Astrocyte of the cerebellum (primary cell): Measurements from ENCODE around the gene IRF2.

Experiments
- DNase-seq: peaks from one replicate; pipeline ENCODE4 v3.0.0-alpha.2; 2011; ENCODE audit warnings: low read depth
- H3K4me3 ChIP-seq: 2 replicates; pipeline ENCODE4 v1.5.1; 2011; ENCODE audit warnings: mild to moderate bottlenecking, low read depth, low read length, moderate library complexity
- in situ Hi-C: cut with HindIII; loops from 2 replicates; pipeline ENCODE4 v1.10.0; 2017; ENCODE audit warnings: low sequenced_read_pairs
- TF ChIP-seq, protein P1 (sequence below): IDR thresholded peaks from 2 replicates; pipeline ENCODE4 v1.5.1; 2012; ENCODE audit warnings: low read length, low read depth, moderate library complexity, mild to moderate bottlenecking; ENCODE audit errors: missing control alignments

IRF2 gene

DNA sequence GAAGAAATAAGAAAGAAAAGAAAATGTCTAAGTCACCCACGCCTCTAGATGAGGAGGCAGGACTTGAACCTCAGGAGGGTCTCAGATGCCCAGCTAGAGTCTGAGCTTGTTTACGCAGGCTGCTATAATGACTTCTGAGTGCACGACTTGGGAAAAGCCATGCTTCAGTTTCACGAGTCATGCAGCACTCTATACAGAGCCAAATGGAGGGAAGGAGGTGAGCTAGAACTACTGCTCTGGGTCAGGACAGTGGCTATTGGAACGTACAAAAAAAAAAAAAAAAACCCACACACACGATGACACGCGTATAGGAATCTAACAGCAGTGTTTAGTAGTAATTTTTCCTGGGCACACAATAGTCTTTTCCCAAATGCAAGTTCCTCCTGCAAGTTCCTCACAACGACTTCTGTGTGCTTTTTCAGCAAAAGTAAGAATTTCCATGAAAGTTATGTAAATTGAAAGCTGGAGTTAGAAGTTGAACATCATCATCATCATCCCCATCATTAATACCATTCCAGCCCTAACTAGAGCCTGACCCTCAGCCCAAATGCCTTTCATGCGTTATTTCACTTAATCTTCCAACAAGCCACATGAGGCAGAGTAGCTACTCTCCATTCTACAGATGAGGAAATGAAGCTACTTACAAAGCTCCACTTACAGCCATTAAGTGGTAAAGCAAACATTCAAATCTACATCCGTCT is 36.6 kb downstream of the IRF2 start:
- TF ChIP-seq, protein P1, sequence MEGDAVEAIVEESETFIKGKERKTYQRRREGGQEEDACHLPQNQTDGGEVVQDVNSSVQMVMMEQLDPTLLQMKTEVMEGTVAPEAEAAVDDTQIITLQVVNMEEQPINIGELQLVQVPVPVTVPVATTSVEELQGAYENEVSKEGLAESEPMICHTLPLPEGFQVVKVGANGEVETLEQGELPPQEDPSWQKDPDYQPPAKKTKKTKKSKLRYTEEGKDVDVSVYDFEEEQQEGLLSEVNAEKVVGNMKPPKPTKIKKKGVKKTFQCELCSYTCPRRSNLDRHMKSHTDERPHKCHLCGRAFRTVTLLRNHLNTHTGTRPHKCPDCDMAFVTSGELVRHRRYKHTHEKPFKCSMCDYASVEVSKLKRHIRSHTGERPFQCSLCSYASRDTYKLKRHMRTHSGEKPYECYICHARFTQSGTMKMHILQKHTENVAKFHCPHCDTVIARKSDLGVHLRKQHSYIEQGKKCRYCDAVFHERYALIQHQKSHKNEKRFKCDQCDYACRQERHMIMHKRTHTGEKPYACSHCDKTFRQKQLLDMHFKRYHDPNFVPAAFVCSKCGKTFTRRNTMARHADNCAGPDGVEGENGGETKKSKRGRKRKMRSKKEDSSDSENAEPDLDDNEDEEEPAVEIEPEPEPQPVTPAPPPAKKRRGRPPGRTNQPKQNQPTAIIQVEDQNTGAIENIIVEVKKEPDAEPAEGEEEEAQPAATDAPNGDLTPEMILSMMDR = no peak
- H3K4me3 ChIP-seq = no peak overlapping the region
- DNase-seq = no peak
- in situ Hi-C loops = no loop called here

DNA sequence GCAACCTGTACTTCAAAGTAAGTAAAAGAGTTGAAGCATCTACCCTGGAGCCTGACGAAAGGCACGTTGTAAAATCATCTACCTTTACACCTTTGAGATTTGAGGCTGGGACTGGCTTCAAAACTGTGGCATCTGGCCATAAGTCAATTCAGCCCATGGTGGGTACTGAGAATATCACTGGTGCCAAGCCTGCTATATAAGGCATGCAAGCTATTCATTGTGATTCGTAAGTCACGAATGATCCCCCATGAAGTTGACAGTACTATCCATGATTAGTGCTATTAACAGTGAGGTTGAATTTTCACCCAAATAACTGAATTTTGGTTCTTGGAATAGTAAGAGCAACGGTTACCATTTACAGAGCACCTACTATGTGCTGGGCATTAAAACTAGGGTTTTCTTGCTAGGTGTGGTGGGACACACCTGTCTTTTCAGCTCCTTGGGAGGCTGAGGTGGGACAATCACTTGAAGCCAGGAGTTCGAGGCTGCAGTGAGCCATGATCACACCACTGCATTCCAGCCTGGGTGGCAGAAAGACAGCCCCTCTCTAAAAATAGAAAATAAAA is 39.8 kb downstream of the IRF2 start:
- TF ChIP-seq, protein P1 = no peak
- H3K4me3 ChIP-seq = no peak overlapping the region
- DNase-seq = no peak
- in situ Hi-C loops = no loop called here

DNA sequence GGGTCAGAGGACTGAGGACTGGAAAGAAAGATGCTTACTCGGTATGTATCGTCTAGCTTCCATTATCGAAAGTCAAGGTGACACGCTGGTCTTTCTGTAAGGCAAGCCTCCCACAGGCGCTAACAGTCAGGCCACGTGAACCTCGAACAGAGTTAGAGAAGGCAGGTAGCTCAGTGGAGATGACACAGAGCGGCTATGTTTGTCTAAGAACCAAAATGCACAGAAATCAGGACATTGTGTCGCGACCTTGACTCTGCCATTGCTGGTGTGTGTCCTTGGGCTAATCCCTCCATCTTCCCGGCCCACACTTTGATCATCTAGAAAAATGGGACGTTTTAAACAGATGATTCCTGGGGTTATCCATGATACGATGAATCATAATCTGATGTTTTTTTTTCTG is 40.3 kb downstream of the IRF2 start:
- TF ChIP-seq, protein P1 = no peak
- no peak overlapping the region for H3K4me3 ChIP-seq
- no peak for DNase-seq
- in situ Hi-C loops = no loop called here

DNA sequence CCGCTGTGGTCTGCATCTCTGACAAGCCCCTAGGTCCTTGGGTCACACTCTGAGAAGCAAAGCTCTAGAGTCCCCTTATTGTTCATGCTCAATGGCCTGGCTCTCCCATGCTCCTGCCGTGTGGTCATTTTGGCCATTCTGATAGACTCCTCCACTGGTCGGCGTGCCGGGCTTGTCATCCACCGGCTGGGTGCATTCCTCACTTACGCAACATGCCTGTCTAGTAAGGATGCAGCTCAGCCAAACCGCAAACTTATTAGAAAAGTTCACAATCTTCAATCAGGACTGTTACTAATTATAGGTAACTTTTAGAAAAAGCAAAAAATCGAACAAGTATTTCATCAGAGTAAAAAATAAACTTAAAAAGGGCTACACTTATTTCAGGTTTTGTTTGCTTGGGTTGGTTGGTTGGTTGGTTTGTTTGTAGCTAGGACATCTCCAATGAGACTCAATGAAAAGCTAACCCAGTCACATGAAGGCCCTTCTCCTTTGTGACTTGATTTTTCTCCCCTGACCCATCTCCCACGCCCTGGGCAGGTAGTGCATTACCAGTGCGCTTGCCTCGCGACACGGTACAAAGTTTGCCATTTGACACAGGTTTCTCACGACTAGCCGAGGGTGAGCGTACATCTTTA is 41.0 kb downstream of the IRF2 start:
- no peak for DNase-seq
- TF ChIP-seq, protein P1 = no peak
- in situ Hi-C loops = no loop called here
- H3K4me3 ChIP-seq = no peak overlapping the region

DNA sequence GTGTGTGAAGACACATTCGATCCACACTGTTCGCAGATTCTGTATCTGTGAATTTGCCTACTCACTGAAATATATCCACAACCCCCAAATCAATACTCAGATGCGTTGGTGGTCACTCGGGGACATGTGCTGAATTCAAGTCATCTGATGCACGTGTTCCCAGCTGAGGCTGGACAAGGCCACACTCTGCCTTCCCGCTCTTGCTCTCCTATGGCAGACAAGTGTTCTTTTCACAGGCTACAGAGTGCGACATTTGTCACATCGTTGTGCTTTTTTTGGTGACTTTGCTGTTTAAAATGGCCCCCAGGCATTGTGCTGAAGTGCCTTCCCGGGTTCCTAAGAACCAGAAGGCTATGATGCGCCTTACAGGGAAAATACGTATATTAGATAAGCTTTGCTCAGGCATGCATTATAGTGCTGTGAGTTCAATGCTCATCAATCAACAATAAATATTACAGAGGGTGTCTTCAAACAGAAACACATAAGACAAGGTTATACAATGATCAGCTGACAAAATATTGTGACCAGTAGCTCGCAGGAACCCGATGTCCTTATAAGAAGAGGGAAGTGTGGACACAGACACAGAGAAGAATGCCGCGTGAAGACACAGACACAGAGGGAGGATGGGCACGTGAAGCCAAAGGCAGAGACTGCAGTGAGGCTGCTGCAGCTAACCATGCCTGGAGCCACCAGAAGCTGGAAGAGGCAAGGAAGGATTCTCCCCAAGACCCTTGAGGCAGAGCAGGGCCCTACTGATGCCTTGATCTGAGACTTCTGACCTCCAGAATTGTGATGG is 42.0 kb downstream of the IRF2 start:
- no peak for DNase-seq
- TF ChIP-seq, protein P1 = no peak
- H3K4me3 ChIP-seq = no peak overlapping the region
- in situ Hi-C loops = no loop called here

DNA sequence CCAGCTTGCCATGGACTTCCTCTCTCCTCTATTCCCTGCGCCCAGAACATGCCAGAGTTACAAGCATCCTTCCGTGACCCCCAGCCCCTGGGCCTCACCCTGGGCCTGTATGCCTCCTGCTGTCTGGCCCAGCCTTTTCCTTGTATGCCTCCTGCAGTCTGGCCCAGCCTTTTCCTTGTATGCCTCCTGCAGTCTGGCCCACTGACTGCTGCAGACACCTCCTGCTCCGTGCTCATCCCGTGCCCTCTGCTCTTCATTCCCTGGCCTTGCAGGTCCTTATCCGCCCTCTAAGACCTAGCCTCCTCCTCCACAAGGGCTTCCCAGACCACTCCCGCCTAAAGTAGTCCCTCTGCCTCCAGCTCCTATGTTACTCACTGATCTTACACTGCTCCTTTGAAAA is 44.2 kb downstream of the IRF2 start:
- H3K4me3 ChIP-seq = no peak overlapping the region
- TF ChIP-seq, protein P1 = no peak
- in situ Hi-C loops = no loop called here
- no peak for DNase-seq
